ENCODE measurements around the gene TARS2.

TARS2 gene

DNA sequence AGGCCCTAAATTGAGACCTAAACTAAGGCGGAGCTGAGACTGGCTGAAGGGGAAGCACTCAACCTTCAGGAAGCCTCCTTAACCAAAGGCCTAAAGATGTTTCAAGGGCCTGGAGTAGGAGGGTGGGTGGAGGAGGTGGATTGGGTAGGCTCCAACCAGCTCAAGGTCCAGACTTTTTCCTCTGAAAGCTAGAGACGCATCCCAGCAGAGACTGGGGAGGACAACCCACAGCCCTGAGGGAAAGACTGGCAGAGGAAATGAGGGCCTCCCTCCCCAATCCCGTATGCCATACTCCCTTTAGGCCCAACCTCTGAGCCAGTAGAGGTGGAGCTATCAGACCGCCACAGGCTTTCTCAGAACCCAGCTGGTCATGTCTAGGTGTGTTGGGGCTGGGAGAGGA, 21.8 kb downstream of the TARS2 start:
- no peak for DNase-seq

- peak; percentile 78 for DNase-seq
Observed at GRCh38 chr1:150511551-150511950, 24.3 kb downstream of the TARS2 start.

GRCh38 chr1:150511985-150512660, 24.9 kb downstream of the TARS2 start:
- DNase-seq, result no peak

- DNase-seq, result no peak
Observed at GRCh38 chr1:150512846-150513245, 25.6 kb downstream of the TARS2 start.

DNA sequence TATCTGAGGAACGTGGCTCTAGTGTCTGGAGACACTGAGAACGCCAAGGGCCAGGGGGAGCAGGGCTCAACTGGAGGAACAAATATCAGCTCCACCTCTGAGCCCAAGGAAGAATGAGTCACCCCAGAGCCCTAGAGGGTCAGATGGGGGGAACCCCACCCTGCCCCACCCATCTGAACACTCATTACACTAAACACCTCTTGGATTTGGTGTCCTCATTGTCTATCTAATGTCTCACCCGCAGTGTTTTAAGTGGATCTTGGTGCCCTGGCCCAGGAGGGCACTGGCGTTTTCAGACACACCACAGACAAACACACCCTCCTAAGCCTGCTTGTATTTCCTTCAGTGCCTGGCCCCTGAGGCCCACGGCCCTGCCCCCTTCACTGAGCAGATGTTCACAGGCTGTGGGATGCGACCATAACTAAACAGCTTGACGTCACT, 26.2 kb downstream of the TARS2 start:
- no peak for DNase-seq

GRCh38 chr1:150514260-150514659, 27.0 kb downstream of the TARS2 start:
- DNase-seq, result no peak

DNA sequence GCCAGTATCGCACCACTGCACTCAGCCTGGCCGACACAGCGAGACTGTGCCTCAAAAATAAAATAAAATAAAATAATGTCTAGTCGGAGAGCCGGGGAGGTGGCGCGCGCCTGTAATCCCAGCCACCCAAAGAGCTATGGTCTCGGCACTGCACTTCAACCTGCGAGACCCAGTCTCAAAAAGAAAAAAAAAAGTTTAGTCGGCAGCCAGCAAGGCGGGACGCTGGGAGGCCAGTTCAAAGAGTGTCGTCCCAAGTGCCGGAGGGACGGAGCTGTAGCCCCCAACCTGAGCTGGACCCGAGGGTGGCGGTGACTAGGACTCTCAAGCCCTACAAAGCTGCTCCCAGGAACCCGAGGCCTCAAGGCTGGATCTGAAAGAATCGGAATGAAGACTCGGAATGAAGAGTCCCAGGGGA, 27.7 kb downstream of the TARS2 start:
- DNase-seq, result no peak

GRCh38 chr1:150515328-150516049, 28.3 kb downstream of the TARS2 start, which contains the start of gene FALEC:
Gene FALEC, plus strand, starts transcription at chr1:150515752.
- peak; percentile 98 for DNase-seq

GRCh38 chr1:150516050-150516591, 28.9 kb downstream of the TARS2 start:
- peak; percentile 50 for DNase-seq

DNA sequence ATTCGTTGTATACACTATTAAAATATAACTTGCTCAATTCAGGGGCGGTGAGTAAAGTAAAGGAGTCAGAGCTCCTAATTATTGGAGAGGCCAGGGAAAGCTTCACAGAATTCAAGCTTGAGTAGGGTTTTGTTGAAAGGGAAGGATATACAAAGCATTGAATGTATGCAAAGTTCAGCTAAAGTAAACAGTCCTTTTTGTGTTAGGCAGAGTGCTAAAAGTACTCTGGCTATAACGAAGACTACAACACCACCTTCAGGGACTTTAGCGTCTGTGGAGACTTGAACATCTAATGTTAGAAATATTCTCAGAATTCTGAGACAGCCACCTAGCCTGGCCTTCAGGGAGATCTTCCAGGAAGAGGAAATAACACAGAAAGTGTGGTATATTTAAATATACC, 29.4 kb downstream of the TARS2 start:
- DNase-seq, result peak; percentile 31

DNA sequence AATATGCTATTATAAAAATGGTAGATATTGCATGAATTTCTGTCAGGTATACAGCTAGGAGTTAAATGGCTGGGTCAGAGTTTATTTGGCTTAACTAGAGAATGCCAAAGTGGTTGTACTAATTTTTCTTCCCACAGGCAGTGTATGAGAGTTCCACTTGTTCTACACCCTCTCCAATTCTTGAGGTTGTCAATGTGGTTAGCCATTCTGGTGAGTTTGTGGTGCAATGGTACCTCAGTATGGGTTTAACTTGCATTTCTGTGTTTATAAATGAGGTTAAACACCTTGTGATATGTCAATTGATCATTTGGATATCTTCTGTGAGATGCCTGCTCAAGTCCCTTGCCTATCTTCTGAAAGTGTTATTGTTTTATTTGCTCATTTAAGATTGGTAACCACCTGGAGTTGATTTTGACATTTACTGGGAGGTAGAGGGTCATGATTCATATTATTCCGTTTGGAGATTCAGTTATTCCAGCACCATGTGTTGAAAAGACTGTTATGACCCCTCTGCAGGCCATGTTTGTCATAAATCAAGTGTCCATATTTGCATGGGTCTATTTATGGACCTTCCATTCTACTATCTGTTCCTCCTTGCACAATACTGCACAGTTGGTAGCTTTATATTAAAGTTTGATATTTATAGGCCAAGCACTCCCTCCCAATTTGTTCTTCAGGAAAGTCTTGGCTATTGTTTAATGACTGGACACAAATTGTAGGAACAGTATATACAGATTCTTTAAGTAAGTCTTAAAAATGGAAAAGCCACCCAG, 34.2 kb downstream of the TARS2 start:
- no peak for DNase-seq

GRCh38 chr1:150525348-150525747, 38.1 kb downstream of the TARS2 start:
- DNase-seq, result no peak

- DNase-seq, result no peak
Observed at GRCh38 chr1:150528196-150528595, 41.0 kb downstream of the TARS2 start.

DNA sequence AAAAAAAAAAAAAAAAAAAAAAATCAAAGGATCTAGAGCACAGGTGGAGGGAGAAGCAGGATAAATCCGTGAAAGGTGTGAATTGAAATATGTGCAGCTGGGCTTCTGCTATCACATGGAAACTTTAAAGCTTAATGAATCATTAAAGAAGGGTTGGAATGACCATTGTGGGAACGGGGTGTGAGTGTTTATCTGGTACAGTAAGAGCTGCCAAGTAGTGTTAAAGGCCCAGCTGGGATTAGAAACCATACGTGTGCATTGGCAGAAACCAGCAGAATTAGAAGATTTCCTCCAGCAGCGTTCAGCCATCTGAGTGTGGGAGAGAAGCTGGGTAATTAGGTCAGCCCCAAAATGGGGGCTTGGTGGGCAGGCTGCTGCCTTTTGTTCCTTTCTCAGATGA, 41.8 kb downstream of the TARS2 start:
- no peak for DNase-seq

DNA sequence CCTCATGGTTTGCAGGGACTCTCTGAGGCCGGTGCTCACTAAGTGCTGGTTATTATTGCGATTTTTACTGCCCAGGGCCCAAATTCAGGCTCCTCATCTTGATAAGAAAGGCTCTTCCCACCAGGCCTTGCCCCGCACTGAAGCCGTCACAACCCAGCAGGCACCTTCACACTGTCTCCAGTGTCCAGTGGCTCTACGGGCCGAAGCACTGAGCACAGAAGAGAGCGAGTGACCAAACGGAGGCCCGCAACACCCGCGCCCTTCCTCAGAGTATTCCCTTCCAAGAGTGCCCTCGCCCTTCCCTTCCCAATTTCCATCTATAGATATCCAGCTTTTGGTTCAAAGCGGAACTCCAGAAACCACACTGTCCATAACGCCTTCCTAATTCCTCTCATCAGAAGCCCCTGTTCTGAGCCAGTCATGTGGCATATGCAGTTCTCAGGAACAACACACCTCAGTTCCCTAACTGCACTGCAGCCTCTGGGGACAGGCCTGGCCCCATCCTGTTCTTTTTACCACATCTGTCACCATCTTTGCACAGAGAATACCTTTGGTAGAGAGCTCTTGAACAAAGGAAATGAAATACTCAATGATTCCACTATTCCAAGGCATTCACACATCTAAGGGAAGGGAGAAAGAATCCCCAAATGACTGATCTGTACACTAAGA, 43.4 kb downstream of the TARS2 start:
- no peak for DNase-seq

GRCh38 chr1:150532860-150533259, 45.6 kb downstream of the TARS2 start:
- no peak for DNase-seq

- no peak for DNase-seq
Observed at GRCh38 chr1:150534002-150534401, 46.8 kb downstream of the TARS2 start.

DNA sequence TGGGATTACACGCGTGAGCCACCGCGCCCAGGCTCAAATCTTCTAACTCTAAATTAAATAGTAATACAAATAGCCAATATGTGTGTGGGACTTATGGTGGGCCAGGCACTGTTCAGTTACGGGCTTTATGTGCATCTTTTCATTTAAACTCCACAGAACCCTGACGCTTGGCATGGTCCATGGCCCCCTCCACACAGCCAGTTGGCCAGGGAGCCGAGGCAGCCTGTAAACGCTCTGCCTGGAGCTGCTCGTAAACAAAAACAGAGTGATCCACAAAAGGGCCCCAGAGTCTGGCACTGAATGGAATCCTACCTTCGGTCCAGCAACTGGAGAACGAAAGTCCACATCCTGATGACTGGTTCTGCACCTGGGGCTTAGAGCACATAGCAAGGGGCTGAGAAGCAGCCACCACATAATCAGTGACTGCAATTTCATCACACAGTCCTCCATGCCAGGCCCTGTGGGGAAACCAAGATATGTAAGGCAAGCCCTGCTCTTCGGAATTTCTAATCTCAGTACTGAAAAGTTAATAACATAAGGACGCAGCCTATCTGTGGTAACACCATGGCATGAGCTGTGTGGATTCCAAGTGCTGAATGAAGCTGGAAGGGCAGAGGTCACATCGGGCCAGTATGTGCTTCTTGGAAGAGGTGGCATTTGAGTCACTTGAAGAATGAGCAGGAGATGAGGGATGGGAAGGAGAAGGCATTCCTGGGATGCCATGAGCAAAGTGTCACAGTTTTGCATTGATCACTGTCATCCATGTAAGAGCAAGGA, 48.5 kb downstream of the TARS2 start:
- DNase-seq, result no peak

- no peak for DNase-seq
Observed at GRCh38 chr1:150536836-150537731, 49.9 kb downstream of the TARS2 start.

GRCh38 chr1:150537732-150538684, 50.8 kb downstream of the TARS2 start:
- DNase-seq, result no peak

Data from DMS153 (cell line).